Measurements from ENCODE around the gene PADI1. TPM values are rescaled to one million over a fixed set of nuclear protein-coding genes. Genes with fewer than 3 reads are reported as not detected.

The PADI1 gene
- total RNA-seq, 1 experiment from 2014 or later, result 0.37 TPM

GRCh38 chr1:17260264-17260663 lies 55.3 kb downstream of the PADI1 start (continued):
- TF ChIP-seq, protein P1, sequence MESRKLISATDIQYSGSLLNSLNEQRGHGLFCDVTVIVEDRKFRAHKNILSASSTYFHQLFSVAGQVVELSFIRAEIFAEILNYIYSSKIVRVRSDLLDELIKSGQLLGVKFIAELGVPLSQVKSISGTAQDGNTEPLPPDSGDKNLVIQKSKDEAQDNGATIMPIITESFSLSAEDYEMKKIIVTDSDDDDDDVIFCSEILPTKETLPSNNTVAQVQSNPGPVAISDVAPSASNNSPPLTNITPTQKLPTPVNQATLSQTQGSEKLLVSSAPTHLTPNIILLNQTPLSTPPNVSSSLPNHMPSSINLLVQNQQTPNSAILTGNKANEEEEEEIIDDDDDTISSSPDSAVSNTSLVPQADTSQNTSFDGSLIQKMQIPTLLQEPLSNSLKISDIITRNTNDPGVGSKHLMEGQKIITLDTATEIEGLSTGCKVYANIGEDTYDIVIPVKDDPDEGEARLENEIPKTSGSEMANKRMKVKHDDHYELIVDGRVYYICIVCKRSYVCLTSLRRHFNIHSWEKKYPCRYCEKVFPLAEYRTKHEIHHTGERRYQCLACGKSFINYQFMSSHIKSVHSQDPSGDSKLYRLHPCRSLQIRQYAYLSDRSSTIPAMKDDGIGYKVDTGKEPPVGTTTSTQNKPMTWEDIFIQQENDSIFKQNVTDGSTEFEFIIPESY (IDR thresholded peaks at IDR 0.05; ENCODE audit: extremely low read depth, insufficient replicate concordance, low read length), result no peak
- TF ChIP-seq EGR1 (IDR thresholded peaks at IDR 0.05; ENCODE audit: low read depth) (no peak), ATF3 (IDR thresholded peaks at IDR 0.05) (no peak), TCF7L2 (IDR thresholded peaks at IDR 0.05; ENCODE audit: borderline replicate concordance, extremely low read depth, insufficient read depth, insufficient read length) (no peak), ZFX (IDR thresholded peaks at IDR 0.05) (no peak), SRF (IDR thresholded peaks at IDR 0.05; ENCODE audit: low read depth) (no peak), SP1 (IDR thresholded peaks at IDR 0.05; ENCODE audit: low read depth) (no peak), RAD21 (IDR thresholded peaks at IDR 0.05; ENCODE audit: low read depth) (no peak), JUND (IDR thresholded peaks at IDR 0.05) (no peak), SIN3A (IDR thresholded peaks at IDR 0.05; ENCODE audit: low read depth) (no peak), FOSL1 (IDR thresholded peaks at IDR 0.05; ENCODE audit: low read depth) (no peak), EZH2phosphoT487 (IDR thresholded peaks at IDR 0.05; ENCODE audit: borderline replicate concordance) (no peak), CBX3 (IDR thresholded peaks at IDR 0.05; ENCODE audit: low read depth) (no peak)

- Histone ChIP-seq H3K9ac (ENCODE audit: low read length) (no peak overlapping the region), H3K36me3 (ENCODE audit: control insufficient read depth in 1 of 2, insufficient read depth in 2 of 2, low read length in 2 of 2) (no peaks in the 10 kb centered on the region), H2AFZ (ENCODE audit: low read depth, low read length, poor library complexity, severe bottlenecking) (no peak overlapping the region), H3K27me3 (ENCODE audit: insufficient read depth, low read length) (peaks cover 6% of the 10 kb centered on the region), H4K20me1 (ENCODE audit: insufficient read depth) (no peaks in the 10 kb centered on the region), H3K9me2 (ENCODE audit: insufficient read depth) (no peaks in the 10 kb centered on the region), H3K79me2 (ENCODE audit: insufficient read depth, low read length) (no peaks in the 10 kb centered on the region), H3K27ac (ENCODE audit: low read depth, low read length) (no peak overlapping the region), H3K4me1 (ENCODE audit: control insufficient read depth in 1 of 2, insufficient read depth in 2 of 2, low read length in 2 of 2) (peaks cover 20 to 23% of the 10 kb centered on the region in 2 experiments), H3K4me2 (ENCODE audit: low read length) (no peak overlapping the region), H3K9me3 (ENCODE audit: control insufficient read depth in 1 of 2, insufficient read depth in 1 of 2, low read depth in 1 of 2, low read length in 2 of 2) (no peaks in the 10 kb centered on the region), H3K4me3 (replicated peaks in 1 of 2; ENCODE audit: low read depth in 1 of 2, low read length in 2 of 2) (no peak overlapping the region)
- CTCF ChIA-PET, result no interaction called here
- intact Hi-C loops (cut with micrococcal nuclease), result no loop called here
- no peak for ATAC-seq
- POLR2A ChIA-PET, result no interaction called here
- RAD21 ChIA-PET (ENCODE audit: low non-redundant PET in 1 of 2, low total read pairs in 2 of 2, uncharacterized antibody in 2 of 2, unreplicated experiment in 2 of 2), result no interaction called here
- TF ChIP-seq, protein P1 (IDR thresholded peaks at IDR 0.05; ENCODE audit: extremely low read depth, insufficient replicate concordance, low read length), result no peak
- DNase-seq (ENCODE audit: low read depth, low spot score), result no peak
- no TSS peak for BruUV-seq (replicated peaks)
Measured at GRCh38 chr1:17260738-17261137, 55.8 kb downstream of the PADI1 start.
